Measurements from ENCODE around the gene KLHL3. TPM values are rescaled to one million over a fixed set of nuclear protein-coding genes. Genes with fewer than 3 reads are reported as not detected.

Gene KLHL3
- total RNA-seq, 1 experiment from 2014 or later, result 13.6 TPM

DNA sequence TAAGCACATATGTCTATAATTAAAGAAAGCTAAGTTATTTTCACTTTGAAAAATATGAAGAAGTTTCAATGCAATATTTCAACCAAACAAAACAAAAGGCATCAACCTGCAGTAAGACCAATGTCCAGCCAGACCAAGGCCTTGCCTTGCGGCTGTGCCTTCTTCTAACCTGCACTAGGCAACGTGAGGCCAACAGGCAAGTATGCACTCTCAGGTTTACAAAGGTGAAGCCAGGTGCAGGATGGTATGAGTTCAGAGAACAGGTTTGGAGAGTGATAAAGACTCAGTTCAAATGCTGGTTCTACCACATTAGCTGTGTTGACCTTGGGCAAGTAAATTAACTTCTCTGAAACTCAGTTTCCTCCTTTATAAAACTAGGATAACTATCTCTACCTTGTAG is 79.3 kb downstream of the KLHL3 start:
- Histone ChIP-seq H3K9me2 (ENCODE audit: insufficient read depth) (no peaks in the 10 kb centered on the region), H3K36me3 (ENCODE audit: low read depth) (no peaks in the 10 kb centered on the region), H2AFZ (no peak overlapping the region), H3K27me3 (ENCODE audit: insufficient read depth, low read depth) (no peaks in the 10 kb centered on the region), H3K9me3 (ENCODE audit: insufficient read depth, low read depth) (no peaks in the 10 kb centered on the region), H3F3A (ENCODE audit: insufficient read depth, low read depth) (no peaks in the 10 kb centered on the region), H4K20me1 (ENCODE audit: insufficient read depth) (no peaks in the 10 kb centered on the region), H3K4me2 (no peak overlapping the region), H3K27ac (no peak overlapping the region), H3K4me3 (no peak overlapping the region), H3K79me2 (ENCODE audit: low read depth) (no peaks in the 10 kb centered on the region), H3K4me1 (replicated peaks; ENCODE audit: insufficient read depth) (no peaks in the 10 kb centered on the region)
- CTCF ChIA-PET, result no interaction called here
- no peak for DNase-seq
- TF ChIP-seq, protein P1, sequence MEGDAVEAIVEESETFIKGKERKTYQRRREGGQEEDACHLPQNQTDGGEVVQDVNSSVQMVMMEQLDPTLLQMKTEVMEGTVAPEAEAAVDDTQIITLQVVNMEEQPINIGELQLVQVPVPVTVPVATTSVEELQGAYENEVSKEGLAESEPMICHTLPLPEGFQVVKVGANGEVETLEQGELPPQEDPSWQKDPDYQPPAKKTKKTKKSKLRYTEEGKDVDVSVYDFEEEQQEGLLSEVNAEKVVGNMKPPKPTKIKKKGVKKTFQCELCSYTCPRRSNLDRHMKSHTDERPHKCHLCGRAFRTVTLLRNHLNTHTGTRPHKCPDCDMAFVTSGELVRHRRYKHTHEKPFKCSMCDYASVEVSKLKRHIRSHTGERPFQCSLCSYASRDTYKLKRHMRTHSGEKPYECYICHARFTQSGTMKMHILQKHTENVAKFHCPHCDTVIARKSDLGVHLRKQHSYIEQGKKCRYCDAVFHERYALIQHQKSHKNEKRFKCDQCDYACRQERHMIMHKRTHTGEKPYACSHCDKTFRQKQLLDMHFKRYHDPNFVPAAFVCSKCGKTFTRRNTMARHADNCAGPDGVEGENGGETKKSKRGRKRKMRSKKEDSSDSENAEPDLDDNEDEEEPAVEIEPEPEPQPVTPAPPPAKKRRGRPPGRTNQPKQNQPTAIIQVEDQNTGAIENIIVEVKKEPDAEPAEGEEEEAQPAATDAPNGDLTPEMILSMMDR (conservative IDR thresholded peaks at IDR 0.05), result no peak
- TF ChIP-seq EZH2 (IDR thresholded peaks at IDR 0.05; ENCODE audit: low read depth), result no peak
- no TSS peak for BruUV-seq (replicated peaks)
- POLR2A ChIA-PET (ENCODE audit: unreplicated experiment), result no interaction called here
- intact Hi-C loops (cut with micrococcal nuclease; ENCODE audit: unreplicated experiment), result no loop called here

DNA sequence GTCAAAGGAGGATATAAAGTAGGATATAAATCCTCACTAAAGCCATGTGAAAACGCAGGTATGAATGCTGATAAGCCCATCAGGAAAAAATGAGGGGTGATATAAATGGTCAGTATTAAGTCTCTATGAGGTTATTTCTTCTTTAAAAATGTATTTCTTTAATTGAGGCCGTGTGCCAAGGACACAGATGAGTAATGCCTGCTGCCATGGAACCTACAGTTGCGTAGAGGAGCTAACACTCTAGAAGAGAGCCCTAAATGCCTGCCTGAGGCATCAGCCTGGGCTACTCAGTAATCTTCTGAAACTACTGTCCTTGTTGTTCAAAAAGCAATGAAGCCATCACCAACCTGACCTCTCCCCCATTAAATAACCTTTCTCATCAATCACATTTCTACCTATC is 84.9 kb downstream of the KLHL3 start:
- Histone ChIP-seq H4K20me1 (ENCODE audit: insufficient read depth) (no peaks in the 10 kb centered on the region), H3K27me3 (ENCODE audit: insufficient read depth, low read depth) (no peaks in the 10 kb centered on the region), H2AFZ (no peak overlapping the region), H3K4me2 (no peak overlapping the region), H3K27ac (no peak overlapping the region), H3K4me1 (replicated peaks; ENCODE audit: insufficient read depth) (no peaks in the 10 kb centered on the region), H3F3A (ENCODE audit: insufficient read depth, low read depth) (no peaks in the 10 kb centered on the region), H3K79me2 (ENCODE audit: low read depth) (no peaks in the 10 kb centered on the region), H3K9me3 (ENCODE audit: insufficient read depth, low read depth) (no peaks in the 10 kb centered on the region), H3K4me3 (no peak overlapping the region), H3K9me2 (ENCODE audit: insufficient read depth) (no peaks in the 10 kb centered on the region), H3K36me3 (ENCODE audit: low read depth) (no peaks in the 10 kb centered on the region)
- intact Hi-C loops (cut with micrococcal nuclease; ENCODE audit: unreplicated experiment), result no loop called here
- DNase-seq, result no peak
- CTCF ChIA-PET, result no interaction called here
- no peak for TF ChIP-seq EZH2 (IDR thresholded peaks at IDR 0.05; ENCODE audit: low read depth)
- TF ChIP-seq, protein P1 (conservative IDR thresholded peaks at IDR 0.05), result no peak
- POLR2A ChIA-PET (ENCODE audit: unreplicated experiment), result no interaction called here
- BruUV-seq (replicated peaks), result no TSS peak

DNA sequence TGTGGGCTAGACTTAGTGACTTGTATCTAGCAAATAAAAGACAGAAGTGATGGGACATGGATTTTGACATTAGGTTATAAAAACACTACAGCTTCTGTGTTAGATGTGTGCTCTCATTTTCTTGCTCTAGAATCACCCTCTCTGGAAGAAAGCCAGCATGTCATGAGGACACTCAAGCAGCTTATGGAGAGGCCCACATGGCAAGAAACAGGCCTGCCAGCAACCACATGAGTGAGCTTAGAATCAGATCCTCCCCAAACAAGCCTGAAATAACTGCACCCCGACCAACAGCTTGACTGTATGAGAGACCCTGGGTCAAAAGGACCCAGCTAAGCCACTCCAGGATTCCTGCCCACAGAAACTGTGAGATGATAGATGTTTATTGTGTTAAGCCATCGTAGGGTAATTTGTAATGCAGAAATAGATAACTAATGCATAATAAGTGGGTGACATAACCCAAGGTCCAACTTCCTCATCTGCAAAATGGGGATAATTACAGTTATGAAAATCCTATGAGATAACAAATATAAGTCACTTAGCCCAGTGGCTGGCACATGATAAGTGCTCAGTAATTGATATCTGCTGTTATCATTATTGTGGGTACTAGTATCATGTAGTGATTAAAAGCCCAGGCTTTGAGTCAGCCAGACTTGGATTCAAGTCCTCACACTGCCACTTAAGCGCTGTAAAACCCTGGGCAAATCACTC is 86.5 kb downstream of the KLHL3 start:
- BruUV-seq (replicated peaks), result no TSS peak
- Histone ChIP-seq H4K20me1 (ENCODE audit: insufficient read depth) (no peaks in the 10 kb centered on the region), H3K4me3 (no peak overlapping the region), H3K9me2 (ENCODE audit: insufficient read depth) (no peaks in the 10 kb centered on the region), H3F3A (ENCODE audit: insufficient read depth, low read depth) (no peaks in the 10 kb centered on the region), H3K4me2 (no peak overlapping the region), H3K4me1 (replicated peaks; ENCODE audit: insufficient read depth) (no peaks in the 10 kb centered on the region), H2AFZ (no peak overlapping the region), H3K9me3 (ENCODE audit: insufficient read depth, low read depth) (no peaks in the 10 kb centered on the region), H3K36me3 (ENCODE audit: low read depth) (no peaks in the 10 kb centered on the region), H3K27me3 (ENCODE audit: insufficient read depth, low read depth) (no peaks in the 10 kb centered on the region), H3K79me2 (ENCODE audit: low read depth) (no peaks in the 10 kb centered on the region), H3K27ac (no peak overlapping the region)
- no peak for DNase-seq
- CTCF ChIA-PET, result no interaction called here
- TF ChIP-seq, protein P1 (conservative IDR thresholded peaks at IDR 0.05), result no peak
- TF ChIP-seq EZH2 (IDR thresholded peaks at IDR 0.05; ENCODE audit: low read depth), result no peak
- POLR2A ChIA-PET (ENCODE audit: unreplicated experiment), result no interaction called here
- intact Hi-C loops (cut with micrococcal nuclease; ENCODE audit: unreplicated experiment), result no loop called here

Data from PC-9 (cell line).